CD14-positive monocyte (primary cell): ENCODE results near the gene CC2D1A. TPM values are rescaled to one million over a fixed set of nuclear protein-coding genes. Genes with fewer than 3 reads are reported as not detected.

ENCODE experiments used
- DNase-seq, 3 donors: peaks; one replicate each; pipeline ENCODE4 v3.0.0-alpha.2; 2011 to 2022
- H2AFZ ChIP-seq: 2 replicates; pipeline ENCODE4 v1.6.0; 2012; ENCODE audit warnings: mild to moderate bottlenecking, low read depth, low read length, inconsistent platforms; ENCODE audit not compliant: insufficient read depth, poor library complexity, severe bottlenecking
- H3K27ac ChIP-seq, 2 donors: 1 replicate in 1 of 2; 2 replicates in 1 of 2; pipeline ENCODE4 v1.5.1; 2012 to 2013; ENCODE audit warnings: low read length in 2 of 2, control low read depth in 1 of 2, inconsistent platforms in 1 of 2, low read depth in 1 of 2, mild to moderate bottlenecking in 1 of 2
- H3K27me3 ChIP-seq, 2 donors: one replicate each; pipeline versions ENCODE4 v1.6.0 to v1.6.1; 2011 to 2013; ENCODE audit warnings: low read length in 2 of 2; ENCODE audit not compliant: control insufficient read depth in 2 of 2, insufficient read depth in 2 of 2
- H3K36me3 ChIP-seq, 2 donors: replicated peaks in 1 of 2; 1 replicate in 1 of 2; 2 replicates in 1 of 2; pipeline versions ENCODE4 v1.5.1 to v1.6.1; 2012 to 2013; ENCODE audit warnings: low read length in 2 of 2, control low read depth in 1 of 2, inconsistent platforms in 1 of 2, mild to moderate bottlenecking in 1 of 2; ENCODE audit not compliant: insufficient read depth in 2 of 2, control insufficient read depth in 1 of 2
- H3K4me1 ChIP-seq, 2 donors: 1 replicate in 1 of 2; 2 replicates in 1 of 2; pipeline versions ENCODE4 v1.5.1 to v1.6.1; 2012 to 2013; ENCODE audit warnings: low read length in 2 of 2, control low read depth in 1 of 2, inconsistent platforms in 1 of 2, mild to moderate bottlenecking in 1 of 2, moderate library complexity in 1 of 2; ENCODE audit not compliant: insufficient read depth in 2 of 2, control insufficient read depth in 1 of 2
- H3K4me2 ChIP-seq: replicated peaks from 2 replicates; pipeline ENCODE3; 2012; ENCODE audit warnings: low read length, moderate library complexity, mild to moderate bottlenecking; ENCODE audit not compliant: poor library complexity, severe bottlenecking; ENCODE audit errors: extremely low read depth
- H3K4me3 ChIP-seq, 3 experiments: fragments of 200-600 bp in 1 of 3; sonication (generic) in 1 of 3; replicated peaks in 1 of 3; 1 replicate in 2 of 3; 2 replicates in 1 of 3; pipeline ENCODE4 v1.5.1; 2011 to 2013; ENCODE audit warnings: low read length in 3 of 3, mild to moderate bottlenecking in 3 of 3, control low read depth in 2 of 3, low read depth in 2 of 3, inconsistent platforms in 1 of 3, moderate library complexity in 1 of 3
- H3K79me2 ChIP-seq: 2 replicates; pipeline ENCODE4 v1.6.0; 2012; ENCODE audit warnings: mild to moderate bottlenecking, control low read depth, inconsistent platforms, low read length, moderate library complexity; ENCODE audit not compliant: insufficient read depth
- H3K9ac ChIP-seq: 2 replicates; pipeline ENCODE4 v1.6.0; 2017; ENCODE audit warnings: low read length, mild to moderate bottlenecking; ENCODE audit not compliant: insufficient read depth, poor library complexity, severe bottlenecking
- H3K9me3 ChIP-seq, 2 donors: replicated peaks in 1 of 2; 1 replicate in 1 of 2; 2 replicates in 1 of 2; pipeline versions ENCODE4 v1.5.1 to v1.6.1; 2012 to 2013; ENCODE audit warnings: low read length in 2 of 2, control low read depth in 1 of 2; ENCODE audit not compliant: control insufficient read depth in 1 of 2, insufficient read depth in 1 of 2
- H4K20me1 ChIP-seq: 2 replicates; pipeline ENCODE4 v1.6.0; 2012; ENCODE audit warnings: mild to moderate bottlenecking, low read length, control low read depth, moderate library complexity; ENCODE audit not compliant: insufficient read depth
- H3K27ac Mint-ChIP-seq, 7 donors: one replicate each; pipeline ENCODE4 v1.8.0; 2020; ENCODE audit warnings: mild to moderate bottlenecking in 7 of 7, mixed read lengths in 7 of 7, moderate library complexity in 6 of 7, inconsistent platforms in 2 of 7
- H3K27me3 Mint-ChIP-seq, 3 donors: one replicate each; pipeline ENCODE4 v1.8.0; 2021 to 2022; ENCODE audit warnings: low read depth in 3 of 3, mild to moderate bottlenecking in 3 of 3, mixed read lengths in 3 of 3, moderate library complexity in 3 of 3, inconsistent platforms in 1 of 3
- H3K36me3 Mint-ChIP-seq, 2 donors: one replicate each; pipeline ENCODE4 v1.8.0; 2020; ENCODE audit warnings: mixed read lengths in 2 of 2, inconsistent platforms in 1 of 2, mild to moderate bottlenecking in 1 of 2
- H3K4me1 Mint-ChIP-seq: one replicate; pipeline ENCODE4 v1.8.0; 2020; ENCODE audit warnings: mild to moderate bottlenecking, mixed read lengths
- H3K4me3 Mint-ChIP-seq, 2 donors: one replicate each; pipeline ENCODE4 v1.8.0; 2020; ENCODE audit warnings: mild to moderate bottlenecking in 2 of 2, mixed read lengths in 2 of 2, moderate library complexity in 1 of 2
- H3K9me3 Mint-ChIP-seq, 7 donors: one replicate each; pipeline ENCODE4 v1.8.0; 2020 to 2022; ENCODE audit warnings: mixed read lengths in 7 of 7, mild to moderate bottlenecking in 6 of 7, moderate library complexity in 6 of 7, inconsistent platforms in 2 of 7
- CTCF ChIP-seq: fragments of 200-600 bp; IDR thresholded peaks from one replicate; pipeline ENCODE4 v1.8.0; 2022; ENCODE audit warnings: antibody characterized with exemption, mild to moderate bottlenecking
- WGBS: methylation state at CpG from one replicate; pipeline ENCODE4 v1.1.5; 2013; ENCODE audit warnings: missing lambda C conversion rate; ENCODE audit not compliant: insufficient coverage; 5-methylcytosine and 5-hydroxymethylcytosine counted together
- intact Hi-C, 2 donors: fragments of 100-400 bp; cut with micrococcal nuclease; formaldehyde crosslinking; loops; one replicate each; pipeline versions ENCODE4 v1.15.0 to v1.15.1; 2023
- polyA plus RNA-seq, 3 donors: library from polyadenylated mRNA; depleted of rRNA in 1 of 3; unstranded in 2 of 3; stranded (reverse) in 1 of 3; fragments of 300-500 nt in 2 of 3; fragments of >200 nt in 1 of 3; fragmentation: Illumina TruSeq in 2 of 3; gene quantifications; 1 replicate in 2 of 3; 2 replicates in 1 of 3; pipeline ENCODE4 v1.2.3, GENCODE V29; 2012 to 2021

The CC2D1A gene
- polyA plus RNA-seq, 3 donors: 4.6 to 27.0 (median 6.2) TPM

DNA sequence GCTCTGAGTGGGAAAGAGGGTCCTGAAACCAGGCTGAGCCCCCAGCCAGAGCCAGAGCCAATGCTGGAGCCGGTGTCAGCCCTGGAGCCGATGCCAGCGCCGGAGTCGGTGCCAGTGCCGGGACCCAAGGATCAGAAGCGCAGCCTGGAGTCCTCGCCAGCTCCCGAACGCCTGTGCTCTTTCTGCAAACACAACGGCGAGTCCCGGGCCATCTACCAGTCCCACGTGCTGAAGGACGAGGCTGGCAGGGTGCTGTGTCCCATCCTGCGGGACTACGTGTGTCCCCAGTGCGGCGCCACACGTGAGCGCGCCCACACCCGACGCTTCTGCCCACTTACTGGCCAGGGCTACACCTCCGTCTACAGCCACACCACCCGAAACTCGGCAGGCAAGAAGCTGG is 28.7 kb upstream of the CC2D1A start:
- Histone ChIP-seq H3K27ac (no peak overlapping the region), H3K4me2 (no peak overlapping the region), H3K4me3 (no peak overlapping the region), H3K4me1 (peaks cover 36 to 43% of the 10 kb centered on the region in 2 donors), H3K27me3 (peaks cover 0 to 11% of the 10 kb centered on the region in 2 donors), H3K9ac (no peak overlapping the region), H3K9me3 (no peaks in the 10 kb centered on the region), H2AFZ (no peak overlapping the region), H4K20me1 (no peaks in the 10 kb centered on the region), H3K79me2 (no peaks in the 10 kb centered on the region), H3K36me3 (no peaks in the 10 kb centered on the region)
- H3K27ac Mint-ChIP-seq: no peak overlapping the region
- no peak for TF ChIP-seq CTCF
- no peaks in the 10 kb centered on the region for H3K36me3 Mint-ChIP-seq
- peaks cover 9 to 44% (median 14%) of the 10 kb centered on the region in 3 donors for H3K27me3 Mint-ChIP-seq
- peaks cover 39% of the 10 kb centered on the region for H3K4me1 Mint-ChIP-seq
- intact Hi-C loops: loop anchor here in 1 of 2 donors (10.0 kb wide), 1 partner anchor 607 kb away; no protein-coding TSS in a partner anchor
- no peak overlapping the region for H3K4me3 Mint-ChIP-seq
- DNase-seq: no peak
- H3K9me3 Mint-ChIP-seq: peaks cover 0 to 2% (median 0%) of the 10 kb centered on the region in 7 donors
- 96% methylated on average over 17 of the region's 27 CpGs for WGBS

- Histone ChIP-seq H3K27me3 (peaks cover 0 to 8% of the 10 kb centered on the region in 2 donors), H3K9me3 (no peaks in the 10 kb centered on the region), H3K9ac (peak overlapping the region; percentile 50), H3K4me3 (peak overlapping the region in 2 of 3 experiments; percentile 27 to 64), H3K79me2 (no peaks in the 10 kb centered on the region), H3K27ac (peak overlapping the region; percentile 50 to 74), H4K20me1 (no peaks in the 10 kb centered on the region), H3K4me2 (peak overlapping the region; percentile 73), H3K36me3 (no peaks in the 10 kb centered on the region), H3K4me1 (peaks cover 31 to 40% of the 10 kb centered on the region in 2 donors), H2AFZ (peak overlapping the region; percentile 81)
- Mint-ChIP-seq H3K36me3 (no peaks in the 10 kb centered on the region), H3K27me3 (peaks cover 3 to 37% (median 12%) of the 10 kb centered on the region in 3 donors), H3K27ac (peak overlapping the region; percentile 60 to 93 (median 82)), H3K9me3 (peaks cover 0 to 4% (median 0%) of the 10 kb centered on the region in 7 donors), H3K4me1 (peaks cover 33% of the 10 kb centered on the region), H3K4me3 (peak overlapping the region; percentile 60 to 78)
- WGBS: 0% methylated on average over 26 of the region's 34 CpGs
- peak; percentile 98 for TF ChIP-seq CTCF
- intact Hi-C loops: loop anchor here (2.0 to 10.0 kb wide), 5 partner anchors 164 to 464 kb away; partner anchors contain the start of genes ASF1B (in 1 of the 2) and MISP3 (in 1 of the 2)
- DNase-seq: peak; percentile 96 to 98 (median 98)
Observed at GRCh38 chr19:13880059-13881043, 25.6 kb upstream of the CC2D1A start.
